Measurements from ENCODE around the gene FNDC3B.

Gene FNDC3B

GRCh38 chr3:172444821-172445220, 405.4 kb downstream of the FNDC3B start:
- no peak for DNase-seq (ENCODE audit: low spot score)
- no peak for TF ChIP-seq CTCF (IDR thresholded peaks at IDR 0.05; ENCODE audit: extremely low read depth, missing control alignments)

DNA sequence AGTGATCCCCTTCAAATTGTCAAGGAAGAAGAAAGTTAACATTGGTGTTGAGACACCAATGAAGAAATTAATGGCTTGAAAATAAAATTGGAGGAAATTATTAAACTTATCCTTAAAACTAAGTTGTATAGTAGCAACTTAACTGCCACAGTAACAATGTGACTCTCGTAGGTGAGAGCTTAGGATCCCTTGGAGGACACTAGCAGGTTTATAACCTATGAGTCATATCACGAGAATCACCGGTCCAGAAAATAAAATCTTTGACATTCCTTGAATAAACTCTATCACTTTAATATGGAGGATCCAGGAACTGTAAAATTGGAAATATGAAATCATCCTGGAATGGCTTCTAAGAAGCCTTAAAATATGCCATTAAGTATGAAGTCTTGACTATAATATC, 406.8 kb downstream of the FNDC3B start:
- no peak for TF ChIP-seq CTCF (IDR thresholded peaks at IDR 0.05; ENCODE audit: extremely low read depth, missing control alignments)
- DNase-seq (ENCODE audit: low spot score) = no peak

- no peak for DNase-seq (ENCODE audit: low spot score)
- TF ChIP-seq CTCF (IDR thresholded peaks at IDR 0.05; ENCODE audit: extremely low read depth, missing control alignments) = no peak
Observed at GRCh38 chr3:172447611-172448579, 408.5 kb downstream of the FNDC3B start, which contains the start of gene GHSR. Gene GHSR (minus strand): TSS chr3:172448456. CDS start chr3:172448413, 43 bp downstream.

GRCh38 chr3:172448661-172449465, 409.5 kb downstream of the FNDC3B start:
- TF ChIP-seq CTCF (IDR thresholded peaks at IDR 0.05; ENCODE audit: extremely low read depth, missing control alignments) = no peak

DNA sequence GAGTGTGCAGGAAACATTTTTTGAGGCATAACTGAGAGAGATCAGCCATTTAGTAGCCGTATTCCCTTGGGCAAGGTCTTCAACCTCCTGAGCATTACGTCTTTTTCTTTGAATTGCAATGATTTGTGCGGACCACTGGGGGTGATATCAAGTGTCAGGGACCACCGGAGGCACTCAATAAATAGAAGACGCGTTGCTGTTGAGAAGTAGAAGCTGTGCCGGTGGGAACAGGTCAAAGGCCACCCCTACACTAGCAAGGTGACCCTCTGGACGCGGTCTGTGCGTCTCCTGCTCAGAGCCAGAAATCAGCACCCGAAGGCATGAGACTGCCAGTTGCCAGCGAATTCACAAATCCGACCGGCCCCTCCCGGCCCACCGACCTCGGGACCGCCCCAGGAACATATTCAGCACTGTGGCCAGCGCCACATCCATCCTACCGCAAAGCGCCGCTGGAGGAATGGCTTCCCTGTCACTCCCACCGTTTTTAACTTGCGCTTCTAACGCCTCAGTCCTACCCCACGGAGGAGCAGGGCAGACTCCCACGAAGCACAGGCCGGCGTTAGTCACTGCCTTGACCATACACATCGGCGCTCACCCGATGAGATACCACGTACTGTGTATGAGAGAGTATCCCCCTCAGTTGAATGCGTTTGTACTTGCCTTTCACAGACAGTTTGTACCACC, 410.2 kb downstream of the FNDC3B start:
- TF ChIP-seq CTCF (IDR thresholded peaks at IDR 0.05; ENCODE audit: extremely low read depth, missing control alignments) = no peak
- no peak for DNase-seq (ENCODE audit: low spot score)

More at GRCh38 chr3:172448661-172449465, 409.5 kb downstream of the FNDC3B start:
- DNase-seq (ENCODE audit: low spot score) = no peak

All from GM20000 (cell line).